ENCODE data around the gene ZMYND12. TPM values are rescaled to one million over a fixed set of nuclear protein-coding genes. Genes with fewer than 3 reads are reported as not detected.

ZMYND12 gene
- total RNA-seq, 2 donors from 2014 or later, result 1.0 to 1.3 TPM

DNA sequence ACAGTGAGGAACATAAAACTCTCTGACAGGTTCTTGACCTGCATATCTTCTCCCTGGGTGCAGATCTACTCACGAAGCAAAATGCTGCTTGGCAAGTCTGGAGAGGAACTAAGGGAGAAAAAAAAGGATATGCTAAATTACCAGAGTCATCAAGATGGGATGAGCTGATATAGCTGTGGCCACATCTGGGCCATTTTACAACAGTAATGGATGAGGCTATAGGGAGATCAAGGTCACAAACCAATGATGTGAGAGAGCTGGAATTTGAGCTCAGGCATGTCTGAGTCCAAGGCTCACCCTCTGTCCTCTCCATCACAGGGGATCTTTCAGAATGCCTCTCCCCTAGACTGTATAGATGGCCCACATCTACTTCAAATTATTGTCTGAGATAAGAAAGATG lies 26.2 kb downstream of the ZMYND12 start:
- Histone ChIP-seq H3K4me1 (no peaks in the 10 kb centered on the region), H3K27ac (no peak overlapping the region), H3K36me3 (replicated peaks in 1 of 2; ENCODE audit: insufficient read depth in 1 of 2, low read depth in 2 of 2) (no peaks in the 10 kb centered on the region), H3K4me3 (no peak overlapping the region), H3K27me3 (no peaks in the 10 kb centered on the region), H3K9me3 (no peaks in the 10 kb centered on the region)
- intact Hi-C loops (cut with DNase I), result no loop called here
- no peak for DNase-seq
- ATAC-seq, result no peak
- TF ChIP-seq, protein P1, sequence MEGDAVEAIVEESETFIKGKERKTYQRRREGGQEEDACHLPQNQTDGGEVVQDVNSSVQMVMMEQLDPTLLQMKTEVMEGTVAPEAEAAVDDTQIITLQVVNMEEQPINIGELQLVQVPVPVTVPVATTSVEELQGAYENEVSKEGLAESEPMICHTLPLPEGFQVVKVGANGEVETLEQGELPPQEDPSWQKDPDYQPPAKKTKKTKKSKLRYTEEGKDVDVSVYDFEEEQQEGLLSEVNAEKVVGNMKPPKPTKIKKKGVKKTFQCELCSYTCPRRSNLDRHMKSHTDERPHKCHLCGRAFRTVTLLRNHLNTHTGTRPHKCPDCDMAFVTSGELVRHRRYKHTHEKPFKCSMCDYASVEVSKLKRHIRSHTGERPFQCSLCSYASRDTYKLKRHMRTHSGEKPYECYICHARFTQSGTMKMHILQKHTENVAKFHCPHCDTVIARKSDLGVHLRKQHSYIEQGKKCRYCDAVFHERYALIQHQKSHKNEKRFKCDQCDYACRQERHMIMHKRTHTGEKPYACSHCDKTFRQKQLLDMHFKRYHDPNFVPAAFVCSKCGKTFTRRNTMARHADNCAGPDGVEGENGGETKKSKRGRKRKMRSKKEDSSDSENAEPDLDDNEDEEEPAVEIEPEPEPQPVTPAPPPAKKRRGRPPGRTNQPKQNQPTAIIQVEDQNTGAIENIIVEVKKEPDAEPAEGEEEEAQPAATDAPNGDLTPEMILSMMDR (IDR thresholded peaks at IDR 0.05), result no peak
- no peak for TF ChIP-seq POLR2A (IDR thresholded peaks at IDR 0.05)
- 76 to 95% methylated on average over 1 of the region's 1 CpG for WGBS, 2 donors

GRCh38 chr1:42427240-42427639 lies 28.6 kb downstream of the ZMYND12 start:
- no peak overlapping the region for H3K27ac ChIP-seq
- no peaks in the 10 kb centered on the region for H3K36me3 ChIP-seq (replicated peaks in 1 of 2; ENCODE audit: insufficient read depth in 1 of 2, low read depth in 2 of 2)
- DNase-seq (no peak), ATAC-seq (no peak)
- H3K9me3 ChIP-seq, result no peaks in the 10 kb centered on the region
- no peaks in the 10 kb centered on the region for H3K27me3 ChIP-seq
- intact Hi-C loops (cut with DNase I), result no loop called here
- TF ChIP-seq, protein P1 (IDR thresholded peaks at IDR 0.05), result no peak
- no peak for TF ChIP-seq POLR2A (IDR thresholded peaks at IDR 0.05)
- WGBS, 2 donors, result 86 to 94% methylated on average over 4 of the region's 4 CpGs
- H3K4me3 ChIP-seq, result no peak overlapping the region
- H3K4me1 ChIP-seq, result no peaks in the 10 kb centered on the region

DNA sequence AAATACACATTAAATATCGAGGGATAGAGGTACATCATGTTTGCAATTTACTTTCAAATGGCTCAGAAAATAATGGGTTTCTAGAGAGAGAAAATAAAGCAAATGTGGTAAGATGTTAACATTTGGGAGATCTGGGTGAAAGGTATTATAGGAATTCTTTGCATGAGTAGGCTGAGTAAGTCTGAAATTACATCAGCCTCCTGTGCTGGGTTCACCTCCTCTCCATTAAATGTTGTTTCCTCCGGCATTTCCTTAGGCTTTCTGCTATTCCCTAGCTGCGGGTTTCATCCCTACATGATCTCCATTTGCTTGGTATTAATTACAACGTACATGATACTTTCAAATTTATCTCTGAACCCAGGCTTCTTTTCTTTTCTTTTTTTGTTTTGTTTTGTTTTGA lies 31.6 kb downstream of the ZMYND12 start:
- H3K36me3 ChIP-seq (replicated peaks in 1 of 2; ENCODE audit: insufficient read depth in 1 of 2, low read depth in 2 of 2), result no peaks in the 10 kb centered on the region
- no peaks in the 10 kb centered on the region for H3K27me3 ChIP-seq
- no peak overlapping the region for H3K27ac ChIP-seq
- ATAC-seq (no peak), DNase-seq (no peak)
- peaks cover 18% of the 10 kb centered on the region for H3K4me1 ChIP-seq
- no peaks in the 10 kb centered on the region for H3K9me3 ChIP-seq
- 89 to 90% methylated on average over 4 of the region's 4 CpGs for WGBS, 2 donors
- no peak overlapping the region for H3K4me3 ChIP-seq
- intact Hi-C loops (cut with DNase I), result no loop called here
- TF ChIP-seq, protein P1 (IDR thresholded peaks at IDR 0.05), result no peak
- TF ChIP-seq POLR2A (IDR thresholded peaks at IDR 0.05), result no peak

DNA sequence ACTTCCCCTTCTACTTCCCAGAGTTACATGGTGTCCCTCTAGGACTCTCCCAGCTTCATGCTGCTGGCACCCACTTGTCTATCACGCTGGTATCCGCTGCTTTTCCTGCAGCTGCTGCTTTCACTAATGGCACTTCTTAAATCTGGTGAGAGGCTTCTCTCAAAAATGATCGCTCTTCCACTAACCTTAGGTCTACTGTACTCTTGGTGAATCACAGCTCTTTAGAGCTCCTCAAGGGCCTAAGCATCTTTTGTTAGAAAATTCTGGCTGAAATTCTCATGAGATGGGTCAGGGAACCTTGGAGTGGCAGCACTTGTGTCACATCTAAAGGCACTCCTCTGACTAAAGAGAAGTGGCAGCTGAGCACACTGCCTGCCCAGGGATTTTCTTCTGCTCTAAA lies 32.1 kb downstream of the ZMYND12 start:
- no peaks in the 10 kb centered on the region for H3K36me3 ChIP-seq (replicated peaks in 1 of 2; ENCODE audit: insufficient read depth in 1 of 2, low read depth in 2 of 2)
- no peak for DNase-seq
- no peaks in the 10 kb centered on the region for H3K9me3 ChIP-seq
- ATAC-seq, result no peak
- TF ChIP-seq, protein P1 (IDR thresholded peaks at IDR 0.05), result no peak
- no peak for TF ChIP-seq POLR2A (IDR thresholded peaks at IDR 0.05)
- H3K27me3 ChIP-seq, result no peaks in the 10 kb centered on the region
- no peak overlapping the region for H3K27ac ChIP-seq
- WGBS, 2 donors, result 91 to 98% methylated on average over 3 of the region's 3 CpGs
- H3K4me3 ChIP-seq, result no peak overlapping the region
- H3K4me1 ChIP-seq, result peaks cover 18% of the 10 kb centered on the region
- intact Hi-C loops (cut with DNase I), result no loop called here

- H3K4me1 ChIP-seq, result peaks cover 18% of the 10 kb centered on the region
- H3K27me3 ChIP-seq, result no peaks in the 10 kb centered on the region
- no peaks in the 10 kb centered on the region for H3K9me3 ChIP-seq
- H3K4me3 ChIP-seq, result no peak overlapping the region
- ATAC-seq (no peak), DNase-seq (no peak)
- WGBS, 2 donors, result 80 to 81% methylated on average over 9 of the region's 9 CpGs
- TF ChIP-seq, protein P1 (IDR thresholded peaks at IDR 0.05), result no peak
- no peak for TF ChIP-seq POLR2A (IDR thresholded peaks at IDR 0.05)
- H3K36me3 ChIP-seq (replicated peaks in 1 of 2; ENCODE audit: insufficient read depth in 1 of 2, low read depth in 2 of 2), result no peaks in the 10 kb centered on the region
- intact Hi-C loops (cut with DNase I), result no loop called here
- no peak overlapping the region for H3K27ac ChIP-seq
These were observed 33.1 kb downstream of the ZMYND12 start for GRCh38 chr1:42422737-42423136.

Measured in body of pancreas (tissue), 4 donors.